Measurements from ENCODE around the gene CYP2A7.
"Not testable (repeated sequence)": the region's sequence is repeated elsewhere in the genome, so short reads cannot be mapped to it uniquely, and the experiment has no call there.

DNA sequence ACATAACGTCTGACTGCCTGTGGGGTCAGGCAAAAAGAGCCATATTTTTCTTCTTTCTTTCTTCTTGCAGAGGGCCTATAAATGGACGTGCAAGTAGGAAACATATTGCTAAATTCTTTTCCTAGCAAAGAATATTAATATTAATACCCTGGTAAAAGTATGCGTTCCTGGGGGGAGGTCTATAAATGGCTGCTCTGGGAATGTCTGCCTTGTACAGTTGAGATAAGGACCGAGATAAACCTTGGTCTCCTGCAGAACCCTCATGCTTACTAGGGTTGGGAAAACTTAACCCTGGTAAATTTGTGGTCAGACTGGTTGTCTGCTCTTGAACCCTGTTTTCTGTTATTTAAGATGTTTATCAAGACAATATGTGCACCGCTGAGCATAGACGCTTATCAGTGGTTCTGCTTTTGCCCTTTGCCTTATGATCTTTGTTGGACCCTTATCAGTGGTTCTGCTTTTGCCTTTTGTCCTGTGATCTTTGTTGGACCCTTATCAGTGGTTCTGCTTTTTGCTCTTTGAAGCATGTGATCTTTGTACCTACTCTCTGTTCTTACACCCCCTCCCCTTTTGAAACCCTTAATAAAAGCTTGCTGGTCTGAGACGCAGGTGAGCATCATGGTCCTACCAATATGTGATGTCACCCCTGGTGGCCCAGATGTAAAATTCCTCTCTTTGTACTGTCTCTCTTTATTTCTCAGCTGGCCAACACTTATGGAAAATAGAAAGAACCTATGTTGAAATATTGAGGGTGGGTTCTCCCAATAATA is 37.7 kb upstream of the CYP2A7 start:
- not testable (repeated sequence) for TF ChIP-seq NFRKB (IDR thresholded peaks at IDR 0.05); BHLHE40 (IDR thresholded peaks at IDR 0.05; ENCODE audit: borderline replicate concordance); SUZ12 (IDR thresholded peaks at IDR 0.05); SP1 (IDR thresholded peaks at IDR 0.05); FOXM1 (IDR thresholded peaks at IDR 0.05; ENCODE audit: borderline replicate concordance)
